ENCODE data around the gene GCN1.
"Not testable (repeated sequence)": the region's sequence is repeated elsewhere in the genome, so short reads cannot be mapped to it uniquely, and the experiment has no call there.

GCN1 gene

GRCh38 chr12:120238839-120239445, 44.4 kb upstream of the GCN1 start:
- FAIRE-seq (no peak), DNase-seq (ENCODE audit: insufficient read length, low spot score) (no peak)
- no peak for TF ChIP-seq POLR2A (IDR thresholded peaks at IDR 0.05; ENCODE audit: low read depth, low read length)
- TF ChIP-seq POLR2AphosphoS5 (IDR thresholded peaks at IDR 0.05; ENCODE audit: low read depth, low read length), result no peak
- TF ChIP-seq TAF1 (IDR thresholded peaks at IDR 0.05; ENCODE audit: low read depth, low read length), result no peak
- TF ChIP-seq POU2F2 (IDR thresholded peaks at IDR 0.05; ENCODE audit: low read depth, low read length), result no peak
- TF ChIP-seq PAX5 (IDR thresholded peaks at IDR 0.05; ENCODE audit: insufficient read depth, low read length, severe bottlenecking), result no peak
- TF ChIP-seq SPI1 (IDR thresholded peaks at IDR 0.05; ENCODE audit: low read depth, low read length), result no peak

- TF ChIP-seq PAX5 (IDR thresholded peaks at IDR 0.05; ENCODE audit: insufficient read depth, low read length, severe bottlenecking) (no peak), TAF1 (IDR thresholded peaks at IDR 0.05; ENCODE audit: low read depth, low read length) (no peak), POLR2A (IDR thresholded peaks at IDR 0.05; ENCODE audit: low read depth, low read length) (no peak), POLR2AphosphoS5 (IDR thresholded peaks at IDR 0.05; ENCODE audit: low read depth, low read length) (no peak), SPI1 (IDR thresholded peaks at IDR 0.05; ENCODE audit: low read depth, low read length) (no peak), POU2F2 (IDR thresholded peaks at IDR 0.05; ENCODE audit: low read depth, low read length) (no peak)
- no peak for DNase-seq (ENCODE audit: insufficient read length, low spot score)
These were observed 43.7 kb upstream of the GCN1 start for GRCh38 chr12:120238217-120238616.

GRCh38 chr12:120237360-120238171, 43.1 kb upstream of the GCN1 start:
- FAIRE-seq (no peak), DNase-seq (ENCODE audit: insufficient read length, low spot score) (no peak)
- TF ChIP-seq PAX5 (IDR thresholded peaks at IDR 0.05; ENCODE audit: insufficient read depth, low read length, severe bottlenecking) (no peak), POLR2AphosphoS5 (IDR thresholded peaks at IDR 0.05; ENCODE audit: low read depth, low read length) (no peak), TAF1 (IDR thresholded peaks at IDR 0.05; ENCODE audit: low read depth, low read length) (no peak), POLR2A (IDR thresholded peaks at IDR 0.05; ENCODE audit: low read depth, low read length) (no peak), SPI1 (IDR thresholded peaks at IDR 0.05; ENCODE audit: low read depth, low read length) (no peak), POU2F2 (IDR thresholded peaks at IDR 0.05; ENCODE audit: low read depth, low read length) (no peak)

More at GRCh38 chr12:120238217-120238616, 43.7 kb upstream of the GCN1 start:
- no peak for FAIRE-seq

- not testable (repeated sequence) for FAIRE-seq; DNase-seq (ENCODE audit: insufficient read length, low spot score)
These were observed 42.3 kb upstream of the GCN1 start for GRCh38 chr12:120236809-120237208.

- TF ChIP-seq TAF1 (IDR thresholded peaks at IDR 0.05; ENCODE audit: low read depth, low read length), result no peak
- TF ChIP-seq POLR2AphosphoS5 (IDR thresholded peaks at IDR 0.05; ENCODE audit: low read depth, low read length), result no peak
- no peak for TF ChIP-seq POLR2A (IDR thresholded peaks at IDR 0.05; ENCODE audit: low read depth, low read length)
- no peak for TF ChIP-seq SPI1 (IDR thresholded peaks at IDR 0.05; ENCODE audit: low read depth, low read length)
- no peak for TF ChIP-seq POU2F2 (IDR thresholded peaks at IDR 0.05; ENCODE audit: low read depth, low read length)
- no peak for TF ChIP-seq PAX5 (IDR thresholded peaks at IDR 0.05; ENCODE audit: insufficient read depth, low read length, severe bottlenecking)
- FAIRE-seq, result no peak
- DNase-seq (ENCODE audit: insufficient read length, low spot score), result no peak
These were observed 41.1 kb upstream of the GCN1 start for GRCh38 chr12:120235369-120236323.

- no peak for TF ChIP-seq POLR2A (IDR thresholded peaks at IDR 0.05; ENCODE audit: low read depth, low read length)
- TF ChIP-seq TAF1 (IDR thresholded peaks at IDR 0.05; ENCODE audit: low read depth, low read length), result no peak
- no peak for TF ChIP-seq POLR2AphosphoS5 (IDR thresholded peaks at IDR 0.05; ENCODE audit: low read depth, low read length)
- TF ChIP-seq POU2F2 (IDR thresholded peaks at IDR 0.05; ENCODE audit: low read depth, low read length), result no peak
- no peak for TF ChIP-seq PAX5 (IDR thresholded peaks at IDR 0.05; ENCODE audit: insufficient read depth, low read length, severe bottlenecking)
- TF ChIP-seq SPI1 (IDR thresholded peaks at IDR 0.05; ENCODE audit: low read depth, low read length), result no peak
- DNase-seq (ENCODE audit: insufficient read length, low spot score) (no peak), FAIRE-seq (no peak)
These were observed 40.3 kb upstream of the GCN1 start for GRCh38 chr12:120234643-120235368.

GRCh38 chr12:120231316-120232011, 36.9 kb upstream of the GCN1 start:
- TF ChIP-seq PAX5 (IDR thresholded peaks at IDR 0.05; ENCODE audit: insufficient read depth, low read length, severe bottlenecking) (no peak), POLR2AphosphoS5 (IDR thresholded peaks at IDR 0.05; ENCODE audit: low read depth, low read length) (no peak), POU2F2 (IDR thresholded peaks at IDR 0.05; ENCODE audit: low read depth, low read length) (no peak), TAF1 (IDR thresholded peaks at IDR 0.05; ENCODE audit: low read depth, low read length) (no peak), POLR2A (IDR thresholded peaks at IDR 0.05; ENCODE audit: low read depth, low read length) (no peak), SPI1 (IDR thresholded peaks at IDR 0.05; ENCODE audit: low read depth, low read length) (peak; percentile 39; the same call in 1 of the 2 replicates)
- FAIRE-seq (no peak), DNase-seq (ENCODE audit: insufficient read length, low spot score) (no peak)

- DNase-seq (ENCODE audit: insufficient read length, low spot score), result no peak
- no peak for TF ChIP-seq SPI1 (IDR thresholded peaks at IDR 0.05; ENCODE audit: low read depth, low read length)
- TF ChIP-seq PAX5 (IDR thresholded peaks at IDR 0.05; ENCODE audit: insufficient read depth, low read length, severe bottlenecking), result no peak
- no peak for TF ChIP-seq POLR2AphosphoS5 (IDR thresholded peaks at IDR 0.05; ENCODE audit: low read depth, low read length)
- TF ChIP-seq POLR2A (IDR thresholded peaks at IDR 0.05; ENCODE audit: low read depth, low read length), result no peak
- no peak for TF ChIP-seq TAF1 (IDR thresholded peaks at IDR 0.05; ENCODE audit: low read depth, low read length)
- TF ChIP-seq POU2F2 (IDR thresholded peaks at IDR 0.05; ENCODE audit: low read depth, low read length), result no peak
These were observed 36.4 kb upstream of the GCN1 start for GRCh38 chr12:120230974-120231315.

More at GRCh38 chr12:120230974-120231315, 36.4 kb upstream of the GCN1 start:
- no peak for FAIRE-seq
